GM18508 (cell line): ENCODE results near the gene PPP2R2C.

ENCODE experiments used
- ATAC-seq: cut with Tn5 transposase; IDR thresholded peaks from one replicate; pipeline ENCODE4 v1.9.1; 2021; ENCODE audit warnings: moderate number of reproducible peaks; ENCODE audit not compliant: insufficient read depth, unreplicated experiment

The PPP2R2C gene

DNA sequence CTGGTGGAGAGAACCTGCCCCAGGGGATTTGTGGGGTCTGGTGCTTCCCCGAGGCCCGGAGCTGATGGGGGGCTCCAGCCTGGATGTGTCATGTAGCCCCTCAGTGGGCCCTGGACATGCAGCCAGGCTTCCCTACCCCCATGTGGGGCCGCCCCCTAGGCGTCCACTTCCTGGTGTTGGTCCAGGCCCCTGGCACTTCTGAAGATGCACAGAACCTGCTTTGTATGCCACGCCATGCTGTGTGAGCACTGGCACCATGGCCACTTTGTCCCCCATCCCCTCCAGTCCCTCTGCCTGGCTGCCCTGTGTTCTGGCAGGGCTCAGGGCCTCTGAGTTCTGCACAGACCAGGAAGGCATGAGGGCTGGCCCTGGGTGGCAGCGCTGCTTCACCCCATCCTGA lies 173.6 kb downstream of the PPP2R2C start:
- no peak for ATAC-seq

DNA sequence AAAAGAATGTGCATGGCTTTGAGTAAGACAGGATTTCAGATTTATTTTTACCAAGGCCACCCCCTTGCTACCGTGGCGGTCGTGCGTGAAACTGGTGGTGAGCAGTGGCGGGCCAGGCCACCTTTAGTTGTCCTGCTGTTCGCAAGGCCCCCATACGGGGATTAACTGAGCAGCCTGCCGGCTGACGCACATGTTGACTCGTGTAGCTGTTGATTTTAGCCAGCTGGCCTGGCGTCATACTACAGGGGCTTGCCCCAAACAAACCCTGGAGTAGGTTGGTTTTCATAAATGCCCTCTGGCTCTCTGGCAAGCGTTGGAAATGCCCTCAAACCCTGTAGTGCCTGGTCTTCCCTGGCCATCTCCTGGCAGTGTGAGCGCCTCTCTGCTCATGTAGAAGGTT lies 174.4 kb downstream of the PPP2R2C start:
- ATAC-seq: no peak

DNA sequence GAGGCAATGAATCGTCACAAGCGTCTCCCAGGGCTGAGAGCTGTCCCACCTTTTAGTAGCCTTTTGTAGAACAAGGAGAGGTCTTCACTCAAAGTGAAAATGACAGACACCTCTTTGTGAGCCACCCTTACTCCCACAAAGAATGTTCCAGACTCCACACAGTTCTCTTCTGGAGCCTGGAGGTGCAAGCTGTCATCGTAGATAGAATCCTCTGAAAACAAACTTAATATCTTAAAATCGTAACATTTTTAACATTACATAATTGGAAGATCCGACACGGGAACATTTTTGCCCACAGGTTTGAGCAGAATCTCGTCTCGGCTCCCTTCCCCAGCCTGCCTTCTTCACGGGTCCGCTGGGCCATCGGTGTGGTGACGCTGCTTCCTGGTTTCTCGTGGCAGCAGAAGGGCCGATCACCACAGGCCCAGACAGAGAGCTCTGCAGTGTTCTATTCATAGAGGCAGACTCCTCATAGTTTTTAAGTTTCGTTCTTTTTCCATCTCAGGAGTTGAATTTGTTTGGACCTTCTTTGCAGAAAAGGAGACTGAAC lies 175.1 kb downstream of the PPP2R2C start:
- ATAC-seq: no peak

DNA sequence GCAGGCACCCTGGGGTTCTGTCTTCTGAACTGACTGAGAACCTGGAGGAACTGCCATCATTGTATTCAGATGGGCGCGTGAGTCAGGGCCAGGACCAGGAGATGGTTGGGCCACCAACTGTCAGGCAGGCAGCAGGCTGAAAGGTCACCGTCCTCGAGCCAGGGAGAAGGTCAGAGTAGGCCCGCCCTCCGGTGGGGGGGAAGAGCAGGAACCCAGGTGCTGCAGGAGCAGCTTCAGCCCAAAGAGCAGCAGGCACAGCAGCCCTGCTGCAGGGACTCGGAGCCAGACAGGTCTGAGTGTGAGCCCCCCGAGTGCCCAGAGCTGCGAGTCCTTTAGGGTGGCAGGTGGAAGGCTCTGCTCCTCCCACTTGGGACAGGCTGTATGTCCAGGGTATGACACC lies 176.4 kb downstream of the PPP2R2C start:
- ATAC-seq: no peak

DNA sequence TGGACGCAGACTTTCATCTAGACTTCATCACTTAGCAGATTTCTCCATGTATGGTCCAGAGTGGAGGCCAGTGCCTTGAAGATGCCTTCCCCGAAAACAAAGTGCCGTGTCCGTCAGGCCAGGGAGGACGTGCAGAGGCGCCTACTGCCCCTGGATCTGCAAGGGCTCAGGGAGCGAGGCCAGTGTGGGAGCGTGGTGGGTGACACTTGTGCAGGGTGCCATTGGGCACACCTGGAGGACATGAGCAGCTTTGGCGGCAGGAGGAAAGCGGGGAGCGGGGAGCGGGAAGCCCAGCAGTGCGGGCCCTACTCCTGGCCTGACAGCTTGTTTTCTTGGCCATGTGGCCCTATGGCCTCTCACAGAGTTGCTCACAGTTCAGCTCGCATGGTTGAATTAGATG lies 176.9 kb downstream of the PPP2R2C start:
- no peak for ATAC-seq

DNA sequence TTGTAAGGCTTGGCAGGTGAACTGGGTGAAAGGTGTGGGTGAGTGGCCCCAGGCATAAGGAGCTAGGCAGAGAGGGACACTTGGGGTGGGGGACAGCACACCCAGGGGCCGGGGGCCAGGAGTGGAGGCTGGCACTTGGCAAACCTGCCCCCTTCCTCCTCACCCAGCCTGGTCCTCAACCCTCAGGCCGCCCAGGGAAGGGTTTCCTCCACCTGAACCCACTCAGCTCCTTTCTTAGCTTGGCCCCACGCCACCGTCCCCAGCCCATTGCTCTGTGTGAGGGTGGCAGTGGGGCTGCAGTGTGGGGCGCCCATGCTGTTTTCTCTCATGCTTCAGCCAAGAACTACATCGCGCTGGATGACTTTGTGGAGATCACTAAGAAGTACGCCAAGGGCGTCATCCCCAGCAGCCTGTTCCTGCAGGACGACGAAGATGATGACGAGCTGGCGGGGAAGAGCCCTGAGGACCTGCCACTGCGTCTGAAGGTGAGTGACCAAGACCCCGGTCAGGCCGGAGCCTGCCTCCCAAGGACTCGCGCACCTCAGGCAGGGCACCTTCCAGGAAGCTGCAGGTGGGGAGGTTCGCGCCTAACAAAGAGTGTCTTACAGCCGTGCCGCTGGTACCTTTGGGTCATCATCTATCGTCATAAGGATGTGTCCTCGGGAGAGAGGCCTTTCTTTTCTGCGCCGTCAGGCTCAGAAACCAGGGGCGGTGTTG lies 177.6 kb downstream of the PPP2R2C start:
- ATAC-seq: no peak

DNA sequence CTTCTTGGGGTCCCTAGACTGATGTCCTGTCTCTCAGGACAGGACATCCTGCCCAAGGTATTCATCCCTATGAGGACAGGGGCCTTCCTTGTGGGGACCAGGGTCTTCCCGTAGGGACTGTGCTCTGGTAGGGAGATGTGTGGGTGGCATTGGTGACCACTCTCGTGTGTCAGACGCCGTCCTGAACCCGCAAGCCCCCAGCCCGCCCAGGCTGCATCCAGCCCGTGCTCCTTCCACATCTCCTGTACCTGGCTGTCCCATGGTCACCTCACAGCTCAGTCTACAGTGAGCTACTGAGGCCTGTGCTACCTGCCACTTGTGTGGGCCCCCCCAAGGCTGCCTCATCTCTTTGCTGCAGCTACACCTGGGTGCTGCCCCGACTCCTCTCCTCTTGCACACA lies 178.8 kb downstream of the PPP2R2C start:
- no peak for ATAC-seq

DNA sequence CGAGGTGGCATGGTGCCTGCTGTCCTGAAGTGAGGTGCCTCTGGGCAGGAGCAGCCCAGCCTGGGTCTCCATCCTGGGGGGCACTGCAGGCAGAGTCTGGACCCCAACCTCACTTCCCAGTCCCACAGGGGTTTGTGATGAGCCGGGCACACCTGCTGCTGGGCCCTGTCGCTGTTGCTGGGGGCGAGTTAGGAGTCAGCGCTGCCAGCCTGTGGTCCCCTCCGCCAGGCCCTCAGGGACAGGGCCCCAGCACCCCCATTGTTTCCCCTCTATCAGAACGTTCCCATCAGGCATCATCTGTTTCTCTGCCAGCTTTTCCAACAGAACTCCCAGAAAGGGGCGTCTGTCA lies 179.3 kb downstream of the PPP2R2C start:
- no peak for ATAC-seq

DNA sequence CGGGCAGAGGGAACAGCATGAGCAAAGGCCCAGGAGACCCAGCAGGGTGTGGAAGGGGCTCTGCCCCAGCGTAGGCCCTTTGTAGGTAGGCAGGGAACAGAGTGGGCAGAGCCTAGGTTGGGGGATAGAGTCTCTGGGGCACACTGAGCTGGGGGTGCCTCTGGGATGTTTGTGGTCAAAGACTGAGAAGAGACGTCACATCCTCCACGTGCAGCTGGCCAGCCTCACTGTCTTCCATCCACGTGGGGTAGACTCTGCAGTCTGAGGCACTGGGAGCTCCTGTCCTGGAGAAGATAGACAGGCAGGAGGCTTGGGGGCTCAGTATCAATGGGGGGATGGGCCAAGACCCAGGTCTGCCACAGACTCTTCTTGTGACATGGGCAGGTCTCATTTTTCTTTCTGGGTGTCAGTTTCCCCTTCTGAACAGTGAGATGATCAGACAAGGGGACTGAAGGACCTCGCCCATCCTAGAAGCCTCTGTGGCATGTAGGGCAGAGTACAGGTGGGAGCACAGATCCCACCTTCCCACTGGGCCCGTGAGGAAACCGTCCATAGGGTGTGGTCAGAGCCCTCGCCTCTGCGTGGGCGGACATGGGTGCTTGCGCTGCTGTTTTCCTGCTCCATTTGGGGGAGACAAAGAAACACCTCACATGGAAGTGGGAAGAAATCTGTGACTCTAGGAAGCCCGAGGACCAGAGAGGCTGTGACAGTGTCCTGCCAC lies 179.9 kb downstream of the PPP2R2C start:
- ATAC-seq: no peak

DNA sequence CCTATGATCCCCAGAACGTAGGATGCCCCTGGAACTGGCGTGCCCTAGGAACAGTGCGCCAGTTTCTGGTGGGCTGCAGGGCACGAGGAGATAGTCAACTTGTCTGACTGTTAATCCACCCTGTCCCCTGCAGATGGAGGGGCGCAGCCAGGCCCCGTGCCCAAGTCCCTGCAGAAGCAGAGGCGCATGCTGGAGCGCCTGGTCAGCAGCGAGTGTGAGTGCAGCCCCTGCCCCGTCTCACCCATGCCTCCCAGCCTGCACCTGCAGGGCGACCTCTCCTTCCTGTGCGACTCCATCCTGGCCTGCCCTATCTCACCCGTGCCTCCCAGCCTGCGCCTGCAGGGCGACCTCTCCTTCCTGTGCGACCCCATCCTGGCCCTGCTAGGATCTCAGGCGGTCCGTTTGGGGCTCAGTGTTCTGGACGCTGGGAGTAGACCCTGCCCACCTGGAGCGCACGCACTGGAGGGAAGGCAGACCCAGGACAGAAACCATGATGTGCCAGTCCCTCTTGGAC lies 180.6 kb downstream of the PPP2R2C start:
- ATAC-seq: no peak

DNA sequence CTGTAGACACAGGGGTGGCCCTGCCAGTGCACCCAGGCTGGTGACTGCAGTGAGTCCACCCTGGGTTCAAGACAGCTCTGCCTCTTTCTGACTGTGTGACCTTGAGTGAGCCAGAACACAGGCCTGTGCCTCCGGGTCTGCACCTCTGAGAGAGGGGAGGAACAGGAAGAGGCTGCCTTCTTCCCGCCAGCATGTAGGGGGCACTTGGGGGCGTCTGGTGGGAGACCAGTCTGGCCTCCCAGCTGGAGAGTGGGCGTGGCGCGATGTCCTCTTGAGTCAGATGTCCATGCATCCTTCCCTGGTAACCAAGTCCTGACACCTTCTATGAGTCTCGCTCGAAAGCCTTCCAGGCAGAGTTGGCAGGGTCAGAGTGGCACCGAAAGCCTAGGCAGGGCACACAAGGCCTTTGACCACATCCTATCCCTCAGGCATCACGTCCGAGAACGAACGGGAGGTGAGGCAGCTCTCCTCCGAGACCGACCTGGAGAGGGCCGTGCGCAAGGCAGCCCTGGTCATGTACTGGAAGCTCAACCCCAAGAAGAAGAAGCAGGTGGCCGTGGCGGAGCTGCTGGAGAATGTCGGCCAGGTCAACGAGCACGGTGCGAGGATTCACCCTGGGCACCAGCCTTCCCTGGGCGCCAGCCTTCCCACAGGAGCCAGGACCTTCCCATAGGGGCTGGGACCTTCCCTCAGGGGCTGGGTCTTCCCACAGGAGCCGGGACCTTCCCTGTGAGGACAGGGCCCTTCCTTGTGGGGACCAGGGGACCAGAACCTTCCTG lies 181.5 kb downstream of the PPP2R2C start:
- ATAC-seq: no peak

DNA sequence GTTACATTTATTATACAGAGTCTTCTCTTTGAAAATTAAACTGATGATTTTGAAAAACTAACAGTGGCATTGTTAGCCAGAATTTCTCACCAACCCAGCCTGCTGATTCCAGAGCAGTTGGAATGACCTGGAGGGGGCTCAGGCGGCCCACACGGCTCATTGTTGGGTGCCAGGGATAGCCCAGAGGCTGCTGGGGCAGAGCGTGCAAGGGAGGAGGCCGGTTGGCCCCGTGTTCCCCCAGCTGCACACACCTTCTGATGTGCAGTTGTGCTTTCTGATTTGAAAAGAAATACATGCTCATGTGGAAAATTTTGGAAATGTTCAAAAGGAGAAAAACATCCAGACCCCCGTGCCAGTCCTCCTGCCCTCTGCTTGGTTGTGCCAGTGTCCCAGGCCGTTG lies 182.2 kb downstream of the PPP2R2C start:
- no peak for ATAC-seq

DNA sequence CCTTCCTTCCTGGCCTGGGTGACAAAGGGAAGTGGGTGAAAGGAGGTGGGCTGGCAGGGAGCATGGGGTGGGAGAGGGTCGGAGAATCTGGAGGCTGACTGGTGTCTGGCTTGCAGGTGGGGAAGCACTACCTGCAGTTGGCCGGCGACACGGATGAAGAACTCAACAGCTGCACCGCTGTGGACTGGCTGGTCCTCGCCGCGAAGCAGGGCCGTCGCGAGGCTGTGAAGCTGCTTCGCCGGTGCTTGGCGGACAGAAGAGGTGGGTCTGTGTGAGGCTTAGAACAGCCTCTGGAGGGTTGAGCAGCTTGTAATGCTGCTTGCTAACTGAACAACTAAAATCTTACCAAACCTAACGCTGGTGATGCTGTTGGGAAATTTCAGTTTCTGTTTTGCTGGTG lies 183.5 kb downstream of the PPP2R2C start:
- no peak for ATAC-seq

DNA sequence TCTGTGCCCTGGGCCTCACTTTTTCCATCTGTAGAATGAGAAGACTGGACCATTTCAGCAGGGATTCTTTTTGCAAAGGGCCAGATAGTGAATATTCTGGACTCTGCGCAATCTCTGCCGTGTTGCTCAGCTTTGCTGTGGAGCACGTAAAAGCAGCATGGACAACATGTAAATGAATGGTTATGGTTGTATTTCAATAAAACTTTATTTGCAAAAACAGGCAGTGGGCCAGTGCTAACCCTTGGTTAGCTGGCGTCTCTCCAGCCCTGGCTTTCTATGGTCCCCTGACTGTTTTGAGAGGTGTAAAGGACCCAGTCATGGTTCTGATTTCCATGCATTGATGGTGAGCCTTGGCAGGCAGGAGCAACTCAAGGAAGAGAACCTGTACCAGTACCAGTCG lies 184.1 kb downstream of the PPP2R2C start:
- no peak for ATAC-seq

DNA sequence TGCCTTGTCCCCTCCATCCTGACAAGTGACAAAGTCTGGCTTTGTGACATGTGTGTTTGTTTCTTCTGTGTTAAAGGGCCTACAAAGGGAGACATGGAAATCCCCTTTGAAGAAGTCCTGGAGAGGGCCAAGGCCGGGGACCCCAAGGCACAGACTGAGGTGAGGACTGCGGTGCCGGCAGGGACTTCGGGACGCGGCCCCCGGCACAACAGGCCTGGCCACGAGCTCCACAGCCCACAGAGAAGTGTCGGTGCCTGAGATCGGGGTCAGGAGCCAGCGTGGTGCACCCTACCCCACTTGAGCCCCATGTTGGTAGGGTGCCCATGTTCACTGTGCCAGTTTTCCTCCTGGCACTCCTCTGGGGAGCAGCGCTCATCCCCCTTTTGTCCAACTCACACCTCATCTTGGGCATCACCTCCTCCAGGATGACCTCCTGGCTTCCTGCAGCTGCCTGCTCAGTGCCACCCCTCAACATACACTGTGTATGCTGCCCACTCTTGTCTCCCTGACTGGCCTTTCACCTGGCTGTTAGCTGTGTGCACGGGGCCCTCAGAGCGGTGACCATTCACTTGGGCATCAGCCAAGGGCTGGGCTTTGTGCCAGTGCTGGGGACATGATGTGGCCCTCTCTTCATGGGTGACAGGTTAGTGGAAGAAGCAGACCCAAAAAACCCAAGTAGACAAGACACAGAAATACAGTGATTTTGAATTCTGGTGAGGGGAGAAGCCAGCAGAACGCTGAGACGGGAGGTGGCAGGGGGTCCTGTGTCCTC lies 185.2 kb downstream of the PPP2R2C start:
- ATAC-seq: no peak

DNA sequence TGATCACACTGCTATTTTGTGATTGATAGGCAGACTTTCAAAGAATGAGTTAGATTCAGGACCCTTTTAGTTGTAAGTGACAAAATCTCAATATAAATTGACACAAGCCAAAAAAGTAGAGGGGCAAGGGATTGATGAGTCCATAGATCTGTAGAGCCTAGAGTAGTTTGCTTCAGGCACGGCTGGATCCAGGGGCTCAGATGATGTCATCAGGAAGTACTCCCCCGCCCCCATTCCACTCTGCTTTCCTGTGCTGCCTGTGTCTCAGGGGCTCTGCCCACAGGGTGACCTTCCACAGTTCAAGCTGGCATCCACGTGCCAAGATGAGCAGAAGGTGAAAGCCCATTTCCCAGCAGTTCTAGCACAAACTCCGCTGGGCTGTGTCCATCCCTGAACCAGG lies 189.1 kb downstream of the PPP2R2C start:
- ATAC-seq: no peak

DNA sequence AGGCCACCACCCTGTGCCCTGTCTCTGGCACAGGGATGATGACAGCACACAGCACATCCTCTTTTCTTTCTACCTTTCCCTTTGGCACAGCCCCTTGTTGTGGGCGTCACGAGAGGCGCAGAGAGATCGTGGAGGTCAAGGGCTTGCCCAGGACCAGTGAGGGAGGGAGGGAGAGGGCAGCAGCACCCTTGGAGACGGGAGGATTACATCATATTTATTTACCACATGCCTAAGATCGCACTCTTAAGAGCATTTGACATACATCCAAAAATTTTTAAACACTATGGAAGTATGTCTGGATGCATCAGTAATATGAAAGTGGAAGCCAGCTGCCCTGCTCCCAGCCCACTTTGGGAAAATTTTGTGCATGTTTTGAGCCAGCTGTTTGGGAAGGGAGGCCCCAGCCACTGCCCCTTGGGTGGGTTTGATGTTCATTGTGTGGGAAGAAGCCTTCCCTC lies 190.1 kb downstream of the PPP2R2C start:
- ATAC-seq: no peak

DNA sequence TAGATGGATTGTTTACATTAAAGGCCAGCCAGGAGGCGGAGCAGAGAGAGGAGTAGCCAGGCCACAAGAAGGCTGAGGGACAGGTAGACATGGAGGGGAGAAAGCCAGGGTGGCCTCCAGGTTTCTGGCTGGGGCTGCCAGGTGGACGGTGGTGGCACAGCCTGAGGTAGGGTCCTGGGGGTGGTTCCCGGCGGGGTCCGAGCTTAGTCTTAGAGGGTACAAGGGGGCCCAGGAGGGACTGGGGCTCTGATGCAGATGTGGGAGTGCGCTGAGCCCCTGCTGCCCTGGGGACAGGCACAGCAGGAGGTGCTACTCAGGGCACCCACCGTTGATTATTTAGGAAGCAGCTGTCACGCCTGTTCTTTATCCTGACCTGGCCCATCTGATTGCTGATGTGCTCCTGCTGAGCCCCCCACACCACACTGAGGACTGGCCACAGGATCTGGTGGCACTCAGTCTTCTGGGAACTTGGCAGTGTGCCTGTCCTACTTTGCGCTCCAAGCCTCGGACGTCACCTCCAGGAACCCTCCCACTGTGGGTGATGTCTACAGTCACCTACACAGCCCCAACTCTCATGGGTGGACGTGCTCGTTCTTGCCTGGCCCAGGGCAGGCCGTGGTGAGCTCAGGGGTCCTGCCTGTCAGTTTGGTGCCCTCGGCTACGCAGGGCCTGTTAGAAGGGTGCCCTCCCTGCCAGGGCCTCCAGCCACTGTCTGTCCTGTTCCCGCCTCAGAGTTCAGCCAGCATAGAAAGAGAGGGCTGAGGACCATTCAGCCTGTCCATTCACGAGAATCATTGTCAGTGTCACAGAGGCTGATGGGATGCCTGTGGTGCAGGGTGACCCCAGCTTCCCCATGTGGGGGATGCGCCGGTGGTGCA lies 190.7 kb downstream of the PPP2R2C start:
- no peak for ATAC-seq

DNA sequence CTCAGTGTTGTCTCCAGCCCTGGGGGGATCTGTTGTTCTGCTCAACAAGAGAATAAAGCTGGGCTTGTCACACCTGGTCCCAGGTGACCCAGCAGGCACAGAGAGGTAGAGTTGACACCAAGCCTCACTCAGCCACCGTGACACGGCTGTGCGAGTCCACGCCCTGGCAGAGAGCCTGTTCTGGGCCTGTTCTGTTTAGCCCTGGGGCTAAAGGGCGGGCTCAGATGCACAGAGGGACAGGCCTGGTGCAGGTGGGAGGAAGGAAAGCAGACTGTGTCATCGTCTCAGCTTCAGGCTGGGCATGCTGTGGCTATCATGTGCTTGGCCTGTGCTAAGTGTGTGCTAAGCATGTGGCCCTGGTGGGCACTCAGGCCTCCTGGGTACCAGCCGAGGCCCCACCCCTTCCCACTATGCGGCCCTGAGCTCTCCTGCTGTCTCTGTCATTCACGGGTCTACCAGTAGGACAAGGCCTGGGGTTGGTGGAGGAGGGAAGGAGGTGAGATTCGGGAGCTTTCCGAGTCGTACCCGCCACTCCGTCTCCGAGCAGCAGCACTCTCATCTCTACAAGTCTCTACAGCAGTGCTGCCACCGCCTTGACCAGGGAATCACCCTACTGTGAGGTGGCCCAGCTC lies 191.9 kb downstream of the PPP2R2C start:
- ATAC-seq: no peak
